Stimulated activated CD8-positive, alpha-beta memory T cell treated with anti-CD3 and anti-CD28 coated beads, Interleukin-12 subunit alpha, Interleukin-12 subunit beta, amount 100 ng/mL, for 24 hours (primary cell): ENCODE data around the gene NUTF2.
"Not testable (repeated sequence)": the region's sequence is repeated elsewhere in the genome, so short reads cannot be mapped to it uniquely, and the experiment has no call there.

Experiments
- DNase-seq: peaks from one replicate; pipeline ENCODE4 v3.0.0-alpha.2; 2020; ENCODE audit errors: extremely low read depth

NUTF2 gene

DNA sequence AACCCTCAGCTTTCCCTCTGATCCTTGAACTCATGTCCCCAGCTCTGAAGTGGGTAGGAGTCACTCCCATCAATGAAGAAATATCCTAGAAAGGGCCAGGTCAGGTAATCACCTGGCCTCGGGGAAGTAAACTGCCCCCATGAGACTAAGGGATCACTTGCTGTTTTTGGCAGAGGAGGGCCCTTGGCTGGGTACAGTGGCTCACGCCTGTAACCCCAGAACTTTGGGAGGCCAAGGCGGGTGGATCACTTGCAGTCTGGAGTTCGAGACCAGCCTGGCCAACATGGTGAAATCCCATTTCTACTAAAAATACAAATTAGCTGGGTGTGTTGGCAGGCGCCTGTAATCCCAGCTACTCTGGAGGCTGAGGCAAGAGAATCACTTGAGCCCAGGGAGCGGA is 17.3 kb downstream of the NUTF2 start:
- DNase-seq, result not testable (repeated sequence)

DNA sequence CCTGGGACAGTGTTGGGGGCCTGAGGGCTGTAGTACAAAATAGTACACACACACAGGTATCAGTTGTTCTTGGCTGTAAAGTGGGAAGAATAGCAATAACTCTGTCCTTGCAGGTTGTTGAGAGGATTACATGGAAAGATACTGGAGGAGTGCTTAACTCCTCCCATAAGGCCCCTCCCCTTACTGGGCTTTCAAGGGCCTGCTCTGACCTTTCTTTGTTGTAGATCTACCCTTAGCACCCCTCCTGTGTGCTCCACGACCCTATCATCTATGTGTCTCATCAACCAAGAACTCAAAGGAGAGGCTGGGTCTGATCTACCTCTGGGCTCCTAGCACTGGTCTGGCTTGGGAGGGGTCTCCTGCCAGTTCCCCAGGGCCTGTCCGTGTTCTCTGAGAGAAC is 17.9 kb downstream of the NUTF2 start:
- no peak for DNase-seq

DNA sequence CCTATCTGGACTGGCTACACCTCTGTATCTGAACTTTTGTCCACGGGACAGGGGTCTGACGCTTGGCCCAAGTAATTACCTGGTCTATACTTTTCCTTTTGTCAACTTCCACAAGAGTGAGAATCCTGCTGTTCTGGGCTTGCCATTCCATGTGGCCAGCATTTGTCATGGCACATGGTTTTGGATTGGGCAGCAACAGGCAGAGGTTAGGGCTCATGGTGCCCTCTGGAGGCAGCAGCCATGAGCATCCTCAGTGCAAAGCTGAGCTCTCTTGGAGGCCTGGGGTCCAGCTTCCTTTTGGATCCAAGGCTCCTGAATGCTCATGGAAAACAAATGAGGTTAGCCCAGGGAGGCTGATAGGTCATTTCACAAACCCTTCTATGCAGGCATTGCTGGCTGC is 18.6 kb downstream of the NUTF2 start:
- no peak for DNase-seq

DNA sequence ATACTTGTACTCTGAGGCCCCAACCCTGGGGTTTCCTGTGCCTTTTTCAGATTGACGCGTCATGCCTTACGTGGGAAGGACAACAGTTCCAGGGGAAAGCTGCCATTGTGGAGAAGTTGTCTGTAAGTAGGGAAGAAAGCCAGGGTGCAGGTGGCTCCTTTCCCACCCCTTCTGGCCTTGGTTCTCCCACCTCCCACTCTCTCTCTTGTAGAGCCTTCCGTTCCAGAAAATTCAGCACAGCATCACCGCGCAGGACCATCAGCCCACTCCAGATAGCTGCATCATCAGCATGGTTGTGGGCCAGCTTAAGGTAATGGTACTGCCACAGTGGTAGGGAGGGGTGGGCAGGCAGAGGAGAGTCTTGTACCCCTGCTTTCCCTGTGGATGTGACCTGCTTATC is 21.6 kb downstream of the NUTF2 start:
- DNase-seq, result no peak

GRCh38 chr16:67869653-67870052 is 22.9 kb downstream of the NUTF2 start:
- DNase-seq, result no peak

DNA sequence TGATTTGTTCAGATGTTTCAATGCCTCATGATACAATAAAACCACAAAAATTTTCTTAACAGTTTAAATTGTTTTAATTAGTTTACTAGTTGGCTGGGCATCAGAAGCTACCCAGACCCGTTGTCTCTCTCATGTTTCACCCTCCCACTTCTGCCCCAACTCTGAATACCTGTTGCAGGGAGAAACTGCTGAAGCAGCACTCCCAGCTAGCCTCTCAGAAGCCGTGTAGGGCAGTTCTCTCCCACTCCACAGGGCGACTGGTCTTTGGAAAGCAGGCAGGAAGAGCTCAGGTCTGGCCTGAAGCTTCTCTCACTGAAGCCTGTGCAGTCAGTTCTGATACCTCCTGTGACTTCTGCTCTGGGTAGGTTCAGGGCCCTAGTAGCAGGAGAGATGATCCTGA is 24.5 kb downstream of the NUTF2 start:
- no peak for DNase-seq

DNA sequence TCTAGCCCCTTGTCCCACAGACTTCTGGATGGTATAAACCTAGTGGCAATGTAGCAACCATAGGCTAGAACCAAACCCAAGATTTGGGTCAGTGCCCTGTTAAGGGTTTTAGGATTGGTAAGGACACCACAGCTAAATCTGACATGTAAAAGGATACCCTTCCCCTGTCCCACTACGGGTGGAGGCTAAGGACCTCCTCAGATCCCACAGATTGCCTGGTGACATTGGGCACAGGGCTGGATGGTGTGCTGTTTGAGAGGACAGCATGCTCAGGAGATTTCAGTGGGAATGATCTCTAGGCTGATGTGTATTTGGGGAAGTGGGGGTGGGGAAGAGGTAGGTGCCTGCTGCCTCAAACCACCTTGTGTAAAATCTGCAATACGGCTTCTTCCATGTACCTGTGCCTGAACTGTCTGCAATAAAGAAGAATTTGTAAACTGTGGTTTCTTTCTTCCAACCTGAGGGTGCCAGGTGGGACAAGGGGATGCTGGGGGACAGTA is 25.4 kb downstream of the NUTF2 start:
- no peak for DNase-seq

DNA sequence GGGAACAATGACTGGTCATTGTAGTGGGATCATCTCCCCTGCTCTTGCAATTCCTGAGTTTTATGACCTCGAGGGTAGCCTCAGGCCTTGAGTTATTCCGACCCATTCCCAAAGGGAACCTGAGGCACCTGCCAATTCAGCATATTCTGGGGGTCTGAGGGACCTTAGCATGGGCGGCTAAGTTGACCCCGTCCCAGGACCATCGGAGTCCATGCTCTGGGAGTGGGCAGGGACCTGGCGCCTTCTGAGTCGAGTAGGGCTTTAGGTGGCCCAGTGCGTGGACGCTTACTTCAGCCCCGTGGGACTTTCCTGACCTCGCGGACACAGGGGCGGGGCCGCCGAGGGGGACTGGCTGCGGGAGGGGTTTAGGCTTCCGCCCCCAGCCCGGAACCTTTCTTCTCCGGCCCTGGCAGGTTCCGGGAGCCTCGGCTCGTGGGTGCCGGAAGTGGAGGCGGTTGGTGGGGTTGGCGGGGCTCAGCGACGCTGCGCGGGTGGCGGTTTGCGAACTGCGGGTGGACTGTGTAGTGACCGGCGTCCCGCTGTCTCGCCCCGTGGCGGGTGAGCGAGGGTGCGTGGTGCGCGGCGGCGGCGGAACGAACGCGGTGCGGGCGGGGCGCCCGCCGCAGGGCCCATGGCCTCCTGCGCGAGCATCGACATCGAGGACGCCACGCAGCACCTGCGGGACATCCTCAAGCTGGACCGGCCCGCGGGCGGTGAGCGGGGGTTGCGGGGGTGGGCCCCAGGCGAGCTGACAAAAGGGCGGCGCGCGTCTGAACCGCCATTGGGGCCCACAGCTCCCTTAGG is 26.1 kb downstream of the NUTF2 start, which contains the start of gene EDC4:
Gene EDC4 (plus strand): TSS at position 422 of the 804 bp plus-strand sequence. CDS start 210 bp downstream, at position 632.
- DNase-seq, result peak; percentile 68

GRCh38 chr16:67873435-67874370 is 27.0 kb downstream of the NUTF2 start:
- DNase-seq, result no peak

DNA sequence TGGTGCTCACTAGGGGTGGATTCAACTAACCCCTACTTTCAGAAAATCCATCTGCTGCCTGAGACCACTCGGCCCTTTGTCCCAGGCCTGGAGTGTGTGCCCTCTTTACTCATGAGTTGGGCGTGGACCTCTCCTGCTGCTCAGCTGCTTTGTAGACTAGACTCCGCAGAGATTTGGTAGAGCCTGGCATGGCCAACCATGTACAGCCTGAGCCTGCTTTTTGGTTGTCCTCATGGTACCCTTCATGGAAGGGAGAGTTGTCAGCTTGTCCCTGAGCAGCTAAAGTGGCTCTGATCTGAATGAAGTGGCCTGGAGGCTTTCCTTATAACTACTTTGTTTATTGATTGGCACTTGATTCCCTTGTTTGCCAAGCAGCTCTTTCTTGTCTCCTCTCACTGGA is 27.6 kb downstream of the NUTF2 start:
- no peak for DNase-seq

DNA sequence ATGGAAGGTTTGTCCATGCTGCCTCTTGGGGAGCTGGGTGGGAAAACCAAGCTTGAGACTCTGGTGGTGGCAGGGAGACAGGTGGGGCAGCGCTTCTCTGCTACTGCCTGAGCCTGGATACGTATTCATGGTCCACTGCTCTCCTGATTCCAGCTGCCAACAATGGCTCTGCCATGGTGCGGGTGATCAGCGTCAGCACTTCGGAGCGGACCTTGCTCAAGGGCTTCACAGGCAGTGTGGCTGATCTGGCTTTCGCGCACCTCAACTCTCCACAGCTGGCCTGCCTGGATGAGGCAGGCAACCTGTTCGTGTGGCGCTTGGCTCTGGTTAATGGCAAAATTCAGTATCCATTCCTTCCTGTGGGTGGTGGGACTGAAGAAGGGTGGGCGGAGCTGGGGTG is 30.3 kb downstream of the NUTF2 start:
- DNase-seq, result no peak

GRCh38 chr16:67878232-67878631 is 31.5 kb downstream of the NUTF2 start:
- DNase-seq, result no peak

- DNase-seq, result no peak
Measured at GRCh38 chr16:67878846-67879245, 32.1 kb downstream of the NUTF2 start.

DNA sequence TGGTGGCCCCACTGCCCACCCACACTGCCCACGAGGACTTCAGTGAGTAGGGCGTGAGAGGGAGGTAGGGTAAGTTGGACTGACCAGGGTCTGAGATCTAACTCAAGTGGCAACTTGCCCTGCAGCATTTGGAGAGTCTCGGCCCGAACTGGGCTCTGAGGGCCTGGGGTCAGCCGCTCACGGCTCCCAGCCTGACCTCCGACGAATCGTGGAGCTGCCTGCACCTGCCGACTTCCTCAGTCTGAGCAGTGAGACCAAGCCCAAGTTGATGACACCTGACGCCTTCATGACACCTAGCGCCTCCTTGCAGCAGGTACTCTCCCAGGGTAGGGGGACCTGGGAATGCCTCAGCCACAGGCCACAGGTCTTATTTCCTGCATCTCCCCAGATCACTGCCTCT is 32.7 kb downstream of the NUTF2 start:
- no peak for DNase-seq

GRCh38 chr16:67879936-67880335 is 33.2 kb downstream of the NUTF2 start:
- no peak for DNase-seq

- no peak for DNase-seq
Measured at GRCh38 chr16:67880584-67880983, 33.9 kb downstream of the NUTF2 start.

GRCh38 chr16:67881621-67882161 is 35.0 kb downstream of the NUTF2 start:
- DNase-seq, result no peak

- no peak for DNase-seq
Measured at GRCh38 chr16:67882374-67883145, 35.8 kb downstream of the NUTF2 start.

GRCh38 chr16:67883146-67883871 is 36.6 kb downstream of the NUTF2 start:
- DNase-seq, result no peak

- peak; percentile 43 for DNase-seq
Measured at GRCh38 chr16:67883872-67884261, 37.1 kb downstream of the NUTF2 start.

DNA sequence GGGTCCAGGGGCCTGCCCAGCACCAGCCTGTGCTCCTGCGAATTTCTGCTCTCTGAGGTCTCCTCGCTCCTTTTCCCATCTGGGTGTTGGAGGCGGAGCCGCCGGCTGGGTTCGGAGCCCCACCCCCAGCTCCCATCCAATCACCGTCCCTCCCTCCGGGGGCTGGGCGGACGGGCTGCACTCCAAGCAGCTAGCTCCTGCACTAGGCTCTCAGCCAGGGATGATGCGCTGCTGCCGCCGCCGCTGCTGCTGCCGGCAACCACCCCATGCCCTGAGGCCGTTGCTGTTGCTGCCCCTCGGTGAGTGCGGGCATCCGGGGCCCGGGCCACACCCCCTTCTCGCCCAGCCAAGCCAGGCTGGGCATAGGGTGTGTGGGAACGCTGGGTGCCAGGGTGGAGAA is 38.0 kb downstream of the NUTF2 start, which contains the start of gene NRN1L:
Gene NRN1L (plus strand): TSS at position 202 of the 400 bp plus-strand sequence. CDS start 19 bp downstream, at position 221.
- DNase-seq, result no peak
